Loucy (cell line): ENCODE data around the gene ABCG1.

Source experiments
- H2AFZ ChIP-seq: fragments of 200-600 bp; sonication (generic); 2 replicates; pipeline ENCODE4 v1.6.0; 2016; ENCODE audit warnings: antibody characterized with exemption, mild to moderate bottlenecking, low read length, moderate library complexity
- H3F3A ChIP-seq: fragments of 200-600 bp; 2 replicates; pipeline ENCODE4 v1.6.0; 2016; ENCODE audit warnings: antibody characterized with exemption, low read depth, mild to moderate bottlenecking
- H3K27me3 ChIP-seq: fragments of 200-600 bp; sonication (generic); 2 replicates; pipeline ENCODE4 v1.6.1; 2014; ENCODE audit warnings: low read length, mild to moderate bottlenecking; ENCODE audit not compliant: insufficient read depth, poor library complexity, severe bottlenecking
- H3K36me3 ChIP-seq: fragments of 200-600 bp; sonication (generic); 2 replicates; pipeline ENCODE4 v1.6.1; 2016; ENCODE audit warnings: low read length; ENCODE audit not compliant: insufficient read depth
- H3K4me1 ChIP-seq: fragments of 200-600 bp; sonication (generic); 2 replicates; pipeline ENCODE4 v1.5.1; 2014; ENCODE audit warnings: low read length, mild to moderate bottlenecking; ENCODE audit not compliant: insufficient read depth, poor library complexity, severe bottlenecking
- H3K4me2 ChIP-seq: fragments of 200-600 bp; sonication (generic); 2 replicates; pipeline ENCODE4 v1.6.0; 2014; ENCODE audit warnings: antibody characterized with exemption, low read length, low read depth, mild to moderate bottlenecking; ENCODE audit not compliant: poor library complexity, severe bottlenecking
- H3K4me3 ChIP-seq: fragments of 200-600 bp; sonication (generic); 2 replicates; pipeline ENCODE4 v1.5.1; 2014; ENCODE audit warnings: low read length, mild to moderate bottlenecking, mixed read lengths; ENCODE audit not compliant: poor library complexity, severe bottlenecking
- H3K79me2 ChIP-seq: fragments of 200-600 bp; sonication (generic); 2 replicates; pipeline ENCODE4 v1.6.1; 2014; ENCODE audit warnings: low read length; ENCODE audit not compliant: insufficient read depth
- H3K9ac ChIP-seq: fragments of 200-600 bp; sonication (generic); 2 replicates; pipeline ENCODE4 v1.6.0; 2014; ENCODE audit warnings: mild to moderate bottlenecking, low read depth, low read length, moderate library complexity; ENCODE audit not compliant: poor library complexity, severe bottlenecking
- H3K9me2 ChIP-seq: fragments of 200-600 bp; sonication (generic); replicated peaks from 2 replicates; pipeline ENCODE4 v1.6.1; 2016; ENCODE audit warnings: low read depth, low read length, mixed read lengths
- H3K9me3 ChIP-seq: fragments of 200-600 bp; sonication (generic); 2 replicates; pipeline ENCODE4 v1.6.1; 2014; ENCODE audit warnings: mild to moderate bottlenecking, antibody characterized with exemption, low read length, low read depth; ENCODE audit not compliant: insufficient read depth
- H4K20me1 ChIP-seq: fragments of 200-600 bp; sonication (generic); 2 replicates; pipeline ENCODE4 v1.6.0; 2014; ENCODE audit warnings: antibody characterized with exemption, low read length, mild to moderate bottlenecking; ENCODE audit not compliant: insufficient read depth, poor library complexity, severe bottlenecking
- EZH2phosphoT487 ChIP-seq: fragments of 200-600 bp; IDR thresholded peaks from 2 replicates; pipeline ENCODE4 v1.6.1; 2018; ENCODE audit warnings: antibody characterized with exemption, mild to moderate bottlenecking, moderate library complexity, borderline replicate concordance
- TF ChIP-seq, protein P1 (sequence below): fragments of 200-600 bp; sonication (generic); conservative IDR thresholded peaks from 2 replicates; pipeline ENCODE4 v1.5.1; 2014; ENCODE audit warnings: mild to moderate bottlenecking, antibody characterized with exemption, low read length

ABCG1 gene

DNA sequence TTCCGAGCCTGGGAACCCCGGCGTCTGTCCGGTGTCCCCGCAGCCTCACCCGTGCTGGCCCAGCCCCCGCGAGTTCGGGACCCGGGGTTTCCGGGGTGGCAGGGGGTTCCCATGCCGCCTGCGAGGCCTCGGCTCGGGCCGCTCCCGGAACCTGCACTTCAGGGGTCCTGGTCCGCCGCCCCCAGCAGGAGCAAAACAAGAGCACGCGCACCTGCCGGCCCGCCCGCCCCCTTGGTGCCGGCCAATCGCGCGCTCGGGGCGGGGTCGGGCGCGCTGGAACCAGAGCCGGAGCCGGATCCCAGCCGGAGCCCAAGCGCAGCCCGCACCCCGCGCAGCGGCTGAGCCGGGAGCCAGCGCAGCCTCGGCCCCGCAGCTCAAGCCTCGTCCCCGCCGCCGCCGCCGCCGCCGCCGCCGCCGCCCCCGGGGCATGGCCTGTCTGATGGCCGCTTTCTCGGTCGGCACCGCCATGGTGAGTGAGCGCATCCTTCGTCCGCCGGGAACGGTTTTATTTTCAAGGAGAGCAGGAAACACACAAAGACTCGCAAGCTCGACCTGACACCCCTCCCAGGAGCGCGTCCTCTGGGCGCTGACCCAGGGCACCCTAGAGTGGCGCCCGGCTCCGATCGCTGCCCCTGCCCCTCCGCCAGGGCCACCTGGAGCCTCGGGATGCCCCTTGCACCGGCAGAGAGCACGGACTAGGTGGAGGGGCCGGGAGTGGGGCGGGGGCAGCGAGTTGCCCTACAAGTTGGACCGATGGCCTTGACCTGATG is at the start of gene ABCG1:
Gene ABCG1, plus strand, starts transcription at position 305 of the 770 bp plus-strand sequence. Its CDS starts 123 bp downstream, at position 428.
- H3F3A ChIP-seq: no peaks in the 10 kb centered on the region
- H2AFZ ChIP-seq: peak within 1 kb of the TSS; percentile 61
- H3K27me3 ChIP-seq: no peaks in the 10 kb centered on the region
- peaks cover 36% of the 10 kb centered on the region for H3K4me1 ChIP-seq
- H3K4me2 ChIP-seq: peak within 1 kb of the TSS; percentile 92
- peaks cover 53% of the 10 kb centered on the region for H3K79me2 ChIP-seq
- peak within 1 kb of the TSS; percentile 86 for H3K9ac ChIP-seq
- no peaks in the 10 kb centered on the region for H3K9me2 ChIP-seq
- H3K4me3 ChIP-seq: peak within 1 kb of the TSS; percentile 86
- 0 out of 2 replicates have a peak, but pooled peaks cover 5% of the 10 kb centered on the region for H3K9me3 ChIP-seq
- TF ChIP-seq, protein P1, sequence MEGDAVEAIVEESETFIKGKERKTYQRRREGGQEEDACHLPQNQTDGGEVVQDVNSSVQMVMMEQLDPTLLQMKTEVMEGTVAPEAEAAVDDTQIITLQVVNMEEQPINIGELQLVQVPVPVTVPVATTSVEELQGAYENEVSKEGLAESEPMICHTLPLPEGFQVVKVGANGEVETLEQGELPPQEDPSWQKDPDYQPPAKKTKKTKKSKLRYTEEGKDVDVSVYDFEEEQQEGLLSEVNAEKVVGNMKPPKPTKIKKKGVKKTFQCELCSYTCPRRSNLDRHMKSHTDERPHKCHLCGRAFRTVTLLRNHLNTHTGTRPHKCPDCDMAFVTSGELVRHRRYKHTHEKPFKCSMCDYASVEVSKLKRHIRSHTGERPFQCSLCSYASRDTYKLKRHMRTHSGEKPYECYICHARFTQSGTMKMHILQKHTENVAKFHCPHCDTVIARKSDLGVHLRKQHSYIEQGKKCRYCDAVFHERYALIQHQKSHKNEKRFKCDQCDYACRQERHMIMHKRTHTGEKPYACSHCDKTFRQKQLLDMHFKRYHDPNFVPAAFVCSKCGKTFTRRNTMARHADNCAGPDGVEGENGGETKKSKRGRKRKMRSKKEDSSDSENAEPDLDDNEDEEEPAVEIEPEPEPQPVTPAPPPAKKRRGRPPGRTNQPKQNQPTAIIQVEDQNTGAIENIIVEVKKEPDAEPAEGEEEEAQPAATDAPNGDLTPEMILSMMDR: no peak
- no peak for TF ChIP-seq EZH2phosphoT487
- no peaks in the 10 kb centered on the region for H3K36me3 ChIP-seq
- peaks cover 9% of the 10 kb centered on the region for H4K20me1 ChIP-seq

- Histone ChIP-seq H3K79me2 (no peaks in the 10 kb centered on the region), H2AFZ (no peak overlapping the region), H3K4me1 (peaks cover 17% of the 10 kb centered on the region), H3K9me2 (no peaks in the 10 kb centered on the region), H4K20me1 (no peaks in the 10 kb centered on the region), H3K4me3 (no peak overlapping the region), H3K4me2 (no peak overlapping the region), H3K9ac (no peak overlapping the region), H3K36me3 (no peaks in the 10 kb centered on the region), H3F3A (no peaks in the 10 kb centered on the region), H3K27me3 (no peaks in the 10 kb centered on the region), H3K9me3 (no peaks in the 10 kb centered on the region)
- no peak for TF ChIP-seq EZH2phosphoT487
- TF ChIP-seq, protein P1: no peak
These were observed 49.2 kb upstream of the ABCG1 start for GRCh38 chr21:42169758-42170157.

DNA sequence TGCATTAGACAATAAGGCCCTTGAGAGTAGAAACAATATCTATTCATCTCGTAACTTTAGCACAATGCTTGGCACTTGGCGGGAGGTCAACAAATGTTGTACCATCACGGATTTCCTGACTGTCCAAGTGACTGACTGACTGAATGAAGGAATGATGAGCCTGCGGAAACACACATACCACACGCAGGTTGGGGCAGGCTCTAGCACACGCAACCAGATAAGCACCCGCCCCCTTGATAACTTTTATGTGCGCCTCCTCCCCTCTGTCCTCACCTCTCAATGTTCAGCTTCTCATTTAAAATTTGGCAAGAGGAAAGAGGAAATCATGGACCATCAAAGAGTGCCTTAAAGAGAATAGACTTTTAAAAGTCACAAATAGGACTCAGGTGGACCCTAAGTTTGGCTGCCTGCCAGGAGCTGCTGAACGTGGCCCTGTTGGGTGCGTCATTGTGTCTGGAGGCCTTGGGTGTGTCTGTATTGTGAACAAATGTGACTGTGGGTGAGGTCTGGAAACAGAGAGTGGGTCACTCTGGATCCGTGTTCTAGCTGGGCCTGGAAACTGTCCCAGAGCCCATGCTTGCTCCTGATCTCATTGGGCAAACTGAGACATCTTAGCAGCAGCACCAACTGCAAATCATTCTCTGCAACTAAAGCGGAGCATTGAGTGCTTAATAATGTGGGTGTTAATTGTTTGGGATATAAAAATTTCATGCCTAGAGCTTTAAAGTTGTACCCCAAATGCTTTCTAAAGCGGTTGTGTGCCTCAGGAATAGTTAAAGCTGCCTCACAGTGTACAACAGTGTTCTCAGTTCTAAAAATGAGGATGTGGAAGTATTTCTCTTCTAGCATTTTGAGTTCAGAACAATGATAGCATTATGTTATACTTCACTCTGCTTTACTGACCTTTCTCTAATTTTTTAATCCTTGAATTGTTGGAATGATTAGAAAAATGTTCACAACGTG is 47.6 kb upstream of the ABCG1 start:
- Histone ChIP-seq H3K9me2 (no peaks in the 10 kb centered on the region), H3K4me3 (no peak overlapping the region), H3K79me2 (no peaks in the 10 kb centered on the region), H3F3A (no peaks in the 10 kb centered on the region), H3K27me3 (no peaks in the 10 kb centered on the region), H3K9ac (no peak overlapping the region), H4K20me1 (no peaks in the 10 kb centered on the region), H3K4me1 (peaks cover 13% of the 10 kb centered on the region), H3K36me3 (no peaks in the 10 kb centered on the region), H2AFZ (peak overlapping the region; percentile 30; the same call in 1 of the 2 replicates), H3K9me3 (no peaks in the 10 kb centered on the region), H3K4me2 (no peak overlapping the region)
- TF ChIP-seq, protein P1: no peak
- no peak for TF ChIP-seq EZH2phosphoT487
